VCaP (cell line): ENCODE data around the gene HK3.

ENCODE experiments used
- H3K27ac ChIP-seq: fragments of 450-650 bp; 2 replicates; pipeline ENCODE4 v1.5.1; 2017
- CTCF ChIP-seq: fragments of 450-650 bp; conservative IDR thresholded peaks from 2 replicates; pipeline ENCODE4 v1.5.1; 2017; ENCODE audit warnings: mild to moderate bottlenecking, moderate library complexity

The HK3 gene

GRCh38 chr5:176881816-176882566 is 17.2 kb downstream of the HK3 start:
- no peak overlapping the region for H3K27ac ChIP-seq
- no peak for TF ChIP-seq CTCF

- TF ChIP-seq CTCF, result no peak
- H3K27ac ChIP-seq, result no peak overlapping the region
Measured at GRCh38 chr5:176881021-176881749, 18.0 kb downstream of the HK3 start.

GRCh38 chr5:176880366-176881020 is 18.7 kb downstream of the HK3 start:
- H3K27ac ChIP-seq, result no peak overlapping the region
- no peak for TF ChIP-seq CTCF

GRCh38 chr5:176879663-176880361 is 19.3 kb downstream of the HK3 start:
- H3K27ac ChIP-seq, result no peak overlapping the region
- TF ChIP-seq CTCF, result no peak

GRCh38 chr5:176878906-176879662 is 20.1 kb downstream of the HK3 start:
- TF ChIP-seq CTCF, result no peak
- H3K27ac ChIP-seq, result no peak overlapping the region

- H3K27ac ChIP-seq, result no peak overlapping the region
- TF ChIP-seq CTCF, result no peak
Measured at GRCh38 chr5:176878463-176878862, 20.7 kb downstream of the HK3 start.
